Mammary epithelial cell (primary cell): ENCODE results near the gene ITPR3.

Experiments
- CTCF ChIP-seq, 2 donors: IDR thresholded peaks in 1 of 2; conservative IDR thresholded peaks in 1 of 2; 2 replicates each; pipeline ENCODE4 v1.5.1; 2011 to 2012; ENCODE audit warnings: inconsistent platforms in 2 of 2, low read length in 2 of 2, mild to moderate bottlenecking in 2 of 2, control low read depth in 1 of 2, low read depth in 1 of 2; ENCODE audit not compliant: insufficient read depth in 1 of 2; ENCODE audit errors: extremely low read depth in 1 of 2
- EZH2 ChIP-seq: IDR thresholded peaks from 2 replicates; pipeline ENCODE4 v1.6.1; 2012; ENCODE audit warnings: low read length, inconsistent platforms, borderline replicate concordance

GRCh38 chr6:33720998-33721397, 99.9 kb downstream of the ITPR3 start:
- TF ChIP-seq CTCF (conservative IDR thresholded peaks at IDR 0.05 in 1 of 2, IDR thresholded peaks at IDR 0.05 in 1 of 2; ENCODE audit: extremely low read depth in 1 of 2, insufficient read depth in 1 of 2, low read depth in 1 of 2, low read length in 2 of 2) (no peak), EZH2 (no peak)
